ENCODE data around the gene RGS9BP. TPM values are rescaled to one million over a fixed set of nuclear protein-coding genes. Genes with fewer than 3 reads are reported as not detected.
A peak's percentile ranks its signal among the peaks of the same experiment; 100 is the strongest.

RGS9BP gene
- total and polyA plus RNA-seq, 2 donors, result 0.11 to 0.76 TPM

DNA sequence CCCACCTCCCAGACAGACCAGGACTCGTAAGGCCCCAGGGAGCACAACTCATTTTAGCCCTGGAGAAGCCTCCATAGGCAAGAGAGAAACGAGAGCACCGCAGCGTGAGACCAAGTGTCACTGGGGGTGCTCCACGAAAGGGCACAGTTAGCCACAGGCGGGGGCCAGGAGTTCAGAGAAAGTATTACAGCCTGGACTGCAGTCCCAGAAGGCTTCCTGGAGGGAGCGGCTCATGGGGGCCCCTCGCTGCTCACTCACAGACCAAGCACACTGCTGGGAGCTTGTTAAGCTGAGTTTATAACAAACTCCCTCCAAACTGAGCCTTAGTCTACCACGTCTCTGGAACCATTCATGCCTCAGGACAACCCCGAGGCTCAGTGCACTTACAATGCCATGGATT lies 17.1 kb upstream of the RGS9BP start:
- H3K27me3 ChIP-seq (ENCODE audit: control insufficient read depth in 2 of 2, insufficient read depth in 1 of 2, low read length in 1 of 2), result no peaks in the 10 kb centered on the region
- 94% methylated on average over 10 of the region's 10 CpGs for WGBS

DNA sequence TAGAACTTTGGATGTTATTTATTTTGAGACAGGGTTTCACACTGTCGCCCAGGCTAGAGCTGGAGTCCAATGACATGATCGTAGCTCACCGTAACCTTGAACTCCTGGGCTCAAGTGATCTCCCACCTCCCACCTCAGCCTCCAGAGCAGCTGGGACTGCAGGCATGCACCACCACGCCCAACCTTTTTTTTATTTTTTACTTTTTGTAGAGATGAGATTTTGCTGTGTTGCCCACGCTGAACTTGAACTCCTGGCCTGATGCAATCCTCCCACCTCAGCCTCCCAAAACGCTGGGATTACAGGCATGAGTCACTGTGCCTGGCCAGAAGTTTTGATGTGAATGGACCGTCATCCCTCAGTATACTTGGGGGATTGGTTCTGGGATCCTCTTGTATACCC lies 14.3 kb upstream of the RGS9BP start:
- no peak overlapping the region for H3K4me3 ChIP-seq (ENCODE audit: low read length in 2 of 2)
- H3K9me3 ChIP-seq (ENCODE audit: control insufficient read depth in 2 of 2, insufficient read depth in 1 of 2, low read length in 1 of 2), result no peaks in the 10 kb centered on the region
- H3K27ac ChIP-seq (ENCODE audit: low read depth in 1 of 2, low read length in 1 of 2), result no peak overlapping the region
- 97% methylated on average over 7 of the region's 7 CpGs for WGBS
- DNase-seq (ENCODE audit: low read depth in 6 of 9, low spot score in 9 of 9), result no peak
- H3K4me1 ChIP-seq (ENCODE audit: control insufficient read depth in 2 of 2, insufficient read depth in 2 of 2, low read length in 2 of 2), result peaks cover 0 to 5% of the 10 kb centered on the region in 2 donors
- no peaks in the 10 kb centered on the region for H3K27me3 ChIP-seq (ENCODE audit: control insufficient read depth in 2 of 2, insufficient read depth in 1 of 2, low read length in 1 of 2)
- H3K36me3 ChIP-seq (ENCODE audit: control insufficient read depth in 2 of 2, insufficient read depth in 2 of 2, low read length in 1 of 2), result peaks cover 17 to 27% of the 10 kb centered on the region in 2 donors

More for the DNA sequence above, 17.1 kb upstream of the RGS9BP start:
- DNase-seq (ENCODE audit: low read depth in 6 of 9, low spot score in 9 of 9), result no peak
- Histone ChIP-seq H3K36me3 (ENCODE audit: control insufficient read depth in 2 of 2, insufficient read depth in 2 of 2, low read length in 1 of 2) (peaks cover 20 to 31% of the 10 kb centered on the region in 2 donors), H3K4me1 (ENCODE audit: control insufficient read depth in 2 of 2, insufficient read depth in 2 of 2, low read length in 2 of 2) (peaks cover 2 to 14% of the 10 kb centered on the region in 2 donors), H3K9me3 (ENCODE audit: control insufficient read depth in 2 of 2, insufficient read depth in 1 of 2, low read length in 1 of 2) (no peaks in the 10 kb centered on the region), H3K4me3 (ENCODE audit: low read length in 2 of 2) (no peak overlapping the region), H3K27ac (ENCODE audit: low read depth in 1 of 2, low read length in 1 of 2) (no peak overlapping the region)

DNA sequence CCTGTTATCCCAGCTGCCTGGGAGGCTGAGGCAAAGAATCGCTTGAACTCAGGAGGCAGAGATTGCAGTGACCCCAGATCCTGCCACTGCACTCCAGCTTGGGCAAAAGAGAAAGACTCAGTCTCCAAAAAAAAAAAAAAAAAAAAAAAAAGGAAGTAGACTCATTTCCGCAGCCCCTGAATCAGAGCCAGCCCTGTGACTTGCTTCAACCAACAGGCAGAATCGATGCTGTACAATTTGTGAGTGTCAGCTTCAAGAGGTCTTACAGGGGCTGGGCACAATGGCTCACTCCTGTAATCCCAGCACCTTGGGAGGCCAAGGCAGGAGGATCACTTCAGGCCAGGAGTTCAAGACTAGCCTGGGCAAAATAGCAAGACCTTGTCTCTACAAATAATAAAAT lies 13.5 kb upstream of the RGS9BP start:
- Histone ChIP-seq H3K9me3 (ENCODE audit: control insufficient read depth in 2 of 2, insufficient read depth in 1 of 2, low read length in 1 of 2) (no peaks in the 10 kb centered on the region), H3K4me1 (ENCODE audit: control insufficient read depth in 2 of 2, insufficient read depth in 2 of 2, low read length in 2 of 2) (peaks cover 0 to 5% of the 10 kb centered on the region in 2 donors), H3K27me3 (ENCODE audit: control insufficient read depth in 2 of 2, insufficient read depth in 1 of 2, low read length in 1 of 2) (no peaks in the 10 kb centered on the region), H3K4me3 (ENCODE audit: low read length in 2 of 2) (no peak overlapping the region), H3K36me3 (ENCODE audit: control insufficient read depth in 2 of 2, insufficient read depth in 2 of 2, low read length in 1 of 2) (peaks cover 18 to 29% of the 10 kb centered on the region in 2 donors), H3K27ac (ENCODE audit: low read depth in 1 of 2, low read length in 1 of 2) (no peak overlapping the region)
- WGBS, result 24% methylated on average over 3 of the region's 3 CpGs
- DNase-seq (ENCODE audit: low read depth in 6 of 9, low spot score in 9 of 9), result no peak

DNA sequence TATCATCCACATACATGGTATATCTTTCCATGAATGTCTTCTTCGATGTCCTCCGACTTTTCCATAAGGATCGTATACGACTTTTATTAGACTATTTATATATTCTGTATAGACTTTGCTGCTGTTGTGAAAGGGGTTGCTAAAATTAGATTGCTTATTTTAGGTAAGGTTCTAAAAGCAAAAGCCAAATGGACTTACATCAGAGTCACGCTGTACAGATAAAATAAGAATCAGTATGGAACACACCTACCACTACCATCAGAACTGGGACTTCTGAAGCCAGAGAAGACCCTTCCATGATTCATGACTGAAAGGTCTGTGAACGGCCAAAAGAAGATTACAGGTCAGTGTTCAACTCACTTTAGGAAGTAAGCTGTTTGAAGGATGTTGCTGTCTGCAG lies 9.6 kb upstream of the RGS9BP start:
- H3K27me3 ChIP-seq (ENCODE audit: control insufficient read depth in 2 of 2, insufficient read depth in 1 of 2, low read length in 1 of 2), result no peaks in the 10 kb centered on the region
- H3K36me3 ChIP-seq (ENCODE audit: control insufficient read depth in 2 of 2, insufficient read depth in 2 of 2, low read length in 1 of 2), result peaks cover 12 to 16% of the 10 kb centered on the region in 2 donors
- DNase-seq (ENCODE audit: low read depth in 6 of 9, low spot score in 9 of 9), result no peak
- H3K4me1 ChIP-seq (ENCODE audit: control insufficient read depth in 2 of 2, insufficient read depth in 2 of 2, low read length in 2 of 2), result peaks cover 0 to 5% of the 10 kb centered on the region in 2 donors
- over 99% methylated on average over 6 of the region's 6 CpGs for WGBS
- H3K27ac ChIP-seq (ENCODE audit: low read depth in 1 of 2, low read length in 1 of 2), result no peak overlapping the region
- H3K4me3 ChIP-seq (ENCODE audit: low read length in 2 of 2), result no peak overlapping the region
- H3K9me3 ChIP-seq (ENCODE audit: control insufficient read depth in 2 of 2, insufficient read depth in 1 of 2, low read length in 1 of 2), result no peaks in the 10 kb centered on the region

DNA sequence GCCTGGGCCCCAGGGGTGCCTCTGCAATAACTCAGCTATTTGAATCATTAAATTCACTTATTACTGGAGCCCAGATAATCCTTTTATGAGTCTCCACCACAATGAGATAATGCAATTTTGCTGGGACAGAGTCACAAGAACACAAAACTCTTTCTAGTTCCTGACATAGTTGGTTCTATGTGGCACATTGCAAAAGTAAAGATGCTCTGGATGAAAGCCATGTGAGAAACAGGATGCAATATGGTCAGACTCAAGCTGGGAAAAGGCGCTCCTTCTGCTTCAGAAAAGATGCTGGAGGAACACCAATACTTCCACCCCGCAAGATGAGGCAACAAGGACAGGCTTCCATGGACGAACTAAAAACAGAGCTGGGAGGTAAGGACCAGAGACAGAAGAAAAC lies 6.3 kb upstream of the RGS9BP start:
- no peak for DNase-seq (ENCODE audit: low read depth in 6 of 9, low spot score in 9 of 9)
- Histone ChIP-seq H3K4me3 (ENCODE audit: low read length in 2 of 2) (no peak overlapping the region), H3K9me3 (ENCODE audit: control insufficient read depth in 2 of 2, insufficient read depth in 1 of 2, low read length in 1 of 2) (no peaks in the 10 kb centered on the region), H3K27me3 (ENCODE audit: control insufficient read depth in 2 of 2, insufficient read depth in 1 of 2, low read length in 1 of 2) (no peaks in the 10 kb centered on the region), H3K27ac (ENCODE audit: low read depth in 1 of 2, low read length in 1 of 2) (no peak overlapping the region), H3K4me1 (ENCODE audit: control insufficient read depth in 2 of 2, insufficient read depth in 2 of 2, low read length in 2 of 2) (peaks cover 17 to 25% of the 10 kb centered on the region in 2 donors), H3K36me3 (ENCODE audit: control insufficient read depth in 2 of 2, insufficient read depth in 2 of 2, low read length in 1 of 2) (peaks cover 3 to 16% of the 10 kb centered on the region in 2 donors)
- WGBS, result 84% methylated on average over 3 of the region's 3 CpGs

DNA sequence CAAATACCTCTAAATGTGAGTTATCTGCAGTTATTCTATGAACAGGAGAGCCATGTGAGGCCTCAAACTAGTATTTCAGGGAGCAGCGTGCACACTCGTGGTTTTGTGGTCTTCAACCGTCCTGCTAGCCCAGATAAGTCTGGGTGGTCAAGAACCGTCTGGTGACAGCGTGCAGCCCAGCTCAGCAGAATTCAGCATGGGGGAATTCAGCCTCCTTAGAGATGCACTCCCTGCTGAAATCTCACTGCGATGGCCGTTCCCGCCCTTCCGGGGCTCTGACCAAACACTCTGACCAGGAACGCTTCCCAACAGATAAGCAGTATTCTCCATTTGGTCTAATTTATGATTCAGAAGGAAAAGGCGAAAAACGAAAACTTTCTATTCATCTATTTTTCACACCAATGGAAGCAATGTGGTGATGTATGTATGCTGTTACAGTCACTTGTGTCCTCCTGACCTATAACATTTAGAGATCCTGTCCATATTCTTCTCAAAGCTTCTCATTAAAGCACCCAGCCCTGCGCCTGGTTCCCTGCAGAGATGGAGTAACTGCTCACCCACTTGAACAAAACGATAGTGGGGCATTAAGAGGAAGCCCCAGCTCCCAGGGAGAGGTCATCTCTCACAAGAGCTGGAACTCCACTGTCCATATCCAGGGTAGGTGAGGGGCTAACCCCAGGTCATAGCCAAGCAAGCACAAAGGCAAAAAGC lies 3.6 kb upstream of the RGS9BP start:
- Histone ChIP-seq H3K4me1 (ENCODE audit: control insufficient read depth in 2 of 2, insufficient read depth in 2 of 2, low read length in 2 of 2) (peaks cover 24 to 36% of the 10 kb centered on the region in 2 donors), H3K27me3 (ENCODE audit: control insufficient read depth in 2 of 2, insufficient read depth in 1 of 2, low read length in 1 of 2) (peaks cover 16 to 18% of the 10 kb centered on the region in 2 donors), H3K4me3 (ENCODE audit: low read length in 2 of 2) (no peak overlapping the region), H3K9me3 (ENCODE audit: control insufficient read depth in 2 of 2, insufficient read depth in 1 of 2, low read length in 1 of 2) (no peaks in the 10 kb centered on the region), H3K27ac (ENCODE audit: low read depth in 1 of 2, low read length in 1 of 2) (no peak overlapping the region), H3K36me3 (ENCODE audit: control insufficient read depth in 2 of 2, insufficient read depth in 2 of 2, low read length in 1 of 2) (peaks cover 0 to 7% of the 10 kb centered on the region in 2 donors)
- WGBS, result 55% methylated on average over 14 of the region's 14 CpGs
- no peak for DNase-seq (ENCODE audit: low read depth in 6 of 9, low spot score in 9 of 9)

DNA sequence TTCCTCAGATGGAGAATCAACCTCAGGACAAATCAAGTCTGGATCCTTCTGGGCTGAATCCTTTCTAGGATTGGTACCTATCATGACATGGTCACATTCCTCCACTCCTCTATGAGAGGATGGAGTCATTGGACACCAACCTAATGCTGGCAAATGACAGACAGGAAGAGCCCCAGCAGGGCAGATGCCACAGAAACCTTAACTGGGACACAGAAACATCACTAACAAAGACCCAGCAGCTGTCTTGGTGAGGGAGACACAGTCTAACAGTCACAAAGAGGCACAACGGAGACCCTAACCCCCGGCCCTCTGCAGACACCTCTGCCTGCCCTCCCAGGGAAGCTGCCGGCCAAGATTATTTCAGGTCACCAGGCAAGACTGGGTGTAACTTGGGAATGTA lies 2.8 kb upstream of the RGS9BP start:
- H3K4me1 ChIP-seq (ENCODE audit: control insufficient read depth in 2 of 2, insufficient read depth in 2 of 2, low read length in 2 of 2), result peaks cover 24 to 38% of the 10 kb centered on the region in 2 donors
- H3K27me3 ChIP-seq (ENCODE audit: control insufficient read depth in 2 of 2, insufficient read depth in 1 of 2, low read length in 1 of 2), result peaks cover 24 to 27% of the 10 kb centered on the region in 2 donors
- H3K27ac ChIP-seq (ENCODE audit: low read depth in 1 of 2, low read length in 1 of 2), result peak overlapping the region in 1 of 2 donors; percentile 50
- WGBS, result 45% methylated on average over 3 of the region's 3 CpGs
- peaks cover 0 to 2% of the 10 kb centered on the region in 2 donors for H3K36me3 ChIP-seq (ENCODE audit: control insufficient read depth in 2 of 2, insufficient read depth in 2 of 2, low read length in 1 of 2)
- no peaks in the 10 kb centered on the region for H3K9me3 ChIP-seq (ENCODE audit: control insufficient read depth in 2 of 2, insufficient read depth in 1 of 2, low read length in 1 of 2)
- DNase-seq (ENCODE audit: low read depth in 6 of 9, low spot score in 9 of 9), result peak in 3 of 9 donors; percentile 39 to 67 (median 40)
- peak overlapping the region in 1 of 2 donors; percentile 1 for H3K4me3 ChIP-seq (ENCODE audit: low read length in 2 of 2)

DNA sequence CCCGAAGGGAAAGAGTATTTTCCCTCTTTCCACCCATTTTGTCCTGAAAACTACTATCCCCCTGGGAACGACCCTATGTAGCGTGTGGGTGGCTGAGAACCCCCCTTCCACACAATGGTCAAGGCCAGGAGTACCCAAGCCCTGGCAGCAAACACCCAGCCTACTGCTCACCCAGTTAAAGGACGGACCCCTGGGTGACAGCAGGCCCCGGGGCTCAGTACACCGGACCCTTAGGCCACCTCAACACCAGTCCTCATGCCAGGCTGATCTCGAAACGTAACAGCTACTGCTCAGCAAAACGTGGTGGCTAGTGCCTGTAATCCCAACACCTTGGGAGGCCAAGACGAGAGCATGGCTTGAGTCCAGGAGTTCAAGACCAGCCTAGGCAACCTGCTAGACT lies 2.1 kb upstream of the RGS9BP start:
- H3K27me3 ChIP-seq (ENCODE audit: control insufficient read depth in 2 of 2, insufficient read depth in 1 of 2, low read length in 1 of 2), result peaks cover 31 to 34% of the 10 kb centered on the region in 2 donors
- H3K36me3 ChIP-seq (ENCODE audit: control insufficient read depth in 2 of 2, insufficient read depth in 2 of 2, low read length in 1 of 2), result peaks cover 0 to 2% of the 10 kb centered on the region in 2 donors
- H3K9me3 ChIP-seq (ENCODE audit: control insufficient read depth in 2 of 2, insufficient read depth in 1 of 2, low read length in 1 of 2), result no peaks in the 10 kb centered on the region
- no peak for DNase-seq (ENCODE audit: low read depth in 6 of 9, low spot score in 9 of 9)
- WGBS, result 96% methylated on average over 10 of the region's 10 CpGs
- H3K4me1 ChIP-seq (ENCODE audit: control insufficient read depth in 2 of 2, insufficient read depth in 2 of 2, low read length in 2 of 2), result peaks cover 24 to 38% of the 10 kb centered on the region in 2 donors
- H3K27ac ChIP-seq (ENCODE audit: low read depth in 1 of 2, low read length in 1 of 2), result no peak overlapping the region
- H3K4me3 ChIP-seq (ENCODE audit: low read length in 2 of 2), result peak overlapping the region in 1 of 2 donors; percentile 71

DNA sequence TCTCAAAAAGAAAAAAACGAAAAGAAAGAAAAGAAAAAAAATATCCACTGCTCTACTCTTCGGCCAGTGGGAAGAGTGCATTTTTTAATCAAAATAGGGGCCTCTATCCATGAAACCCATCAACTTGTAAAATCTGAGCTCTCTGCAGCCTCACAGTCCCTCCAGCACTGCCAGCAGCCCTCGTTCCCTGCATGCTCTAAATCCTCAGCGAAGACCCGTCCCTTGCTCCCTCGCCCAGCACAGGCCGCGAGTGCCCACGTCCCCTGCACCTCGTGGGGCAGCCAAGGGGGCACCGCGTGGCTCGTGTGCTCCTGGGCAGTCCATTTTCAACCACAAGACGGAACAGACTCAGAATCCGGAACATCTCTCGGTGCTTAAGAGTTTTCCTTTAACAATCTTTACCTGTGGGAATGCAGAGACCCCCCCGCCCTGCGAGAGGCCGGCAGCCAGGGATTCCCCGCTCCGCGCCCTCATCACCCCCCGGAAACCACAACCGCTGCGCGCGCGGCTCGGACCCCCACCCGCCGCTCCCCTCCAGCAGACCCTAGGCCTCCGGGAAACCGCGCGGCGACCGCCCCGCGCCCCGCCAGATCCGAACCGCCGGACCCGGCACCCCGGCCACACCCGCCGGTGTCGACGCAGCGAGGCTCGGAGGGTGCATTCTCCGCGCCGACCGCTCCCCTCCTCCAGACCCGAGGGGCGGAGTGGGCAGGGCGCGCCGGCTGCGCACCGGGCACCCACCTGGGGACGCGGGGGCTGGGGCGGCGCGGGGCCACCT lies 1.3 kb upstream of the RGS9BP start:
- Histone ChIP-seq H3K36me3 (ENCODE audit: control insufficient read depth in 2 of 2, insufficient read depth in 2 of 2, low read length in 1 of 2) (peaks cover 0 to 2% of the 10 kb centered on the region in 2 donors), H3K27me3 (ENCODE audit: control insufficient read depth in 2 of 2, insufficient read depth in 1 of 2, low read length in 1 of 2) (peaks cover 34 to 42% of the 10 kb centered on the region in 2 donors), H3K4me1 (ENCODE audit: control insufficient read depth in 2 of 2, insufficient read depth in 2 of 2, low read length in 2 of 2) (peaks cover 24 to 38% of the 10 kb centered on the region in 2 donors), H3K27ac (ENCODE audit: low read depth in 1 of 2, low read length in 1 of 2) (peak overlapping the region in 1 of 2 donors; percentile 22), H3K9me3 (ENCODE audit: control insufficient read depth in 2 of 2, insufficient read depth in 1 of 2, low read length in 1 of 2) (no peaks in the 10 kb centered on the region), H3K4me3 (ENCODE audit: low read length in 2 of 2) (peak overlapping the region; percentile 71 to 77)
- 3% methylated on average over 67 of the region's 67 CpGs for WGBS
- no peak for DNase-seq (ENCODE audit: low read depth in 6 of 9, low spot score in 9 of 9)
